ENCODE measurements around the gene MPDZ. TPM values are rescaled to one million over a fixed set of nuclear protein-coding genes. Genes with fewer than 3 reads are reported as not detected.

MPDZ gene
- total and polyA plus RNA-seq, 12 donors, result 28.0 to 100 (median 75.4) TPM

GRCh38 chr9:13122756-13123369 is 156.6 kb downstream of the MPDZ start:
- no peak for DNase-seq
- H3K27me3 ChIP-seq, result no peaks in the 10 kb centered on the region
- no peak overlapping the region for H3K4me3 ChIP-seq
- ATAC-seq, result no peak
- WGBS, 2 donors, result 90 to 92% methylated on average over 9 of the region's 9 CpGs
- H3K36me3 ChIP-seq, result peaks cover 0 to 100% (median 50%) of the 10 kb centered on the region in 9 donors
- H3K9me3 ChIP-seq, result no peaks in the 10 kb centered on the region
- TF ChIP-seq, protein P1, sequence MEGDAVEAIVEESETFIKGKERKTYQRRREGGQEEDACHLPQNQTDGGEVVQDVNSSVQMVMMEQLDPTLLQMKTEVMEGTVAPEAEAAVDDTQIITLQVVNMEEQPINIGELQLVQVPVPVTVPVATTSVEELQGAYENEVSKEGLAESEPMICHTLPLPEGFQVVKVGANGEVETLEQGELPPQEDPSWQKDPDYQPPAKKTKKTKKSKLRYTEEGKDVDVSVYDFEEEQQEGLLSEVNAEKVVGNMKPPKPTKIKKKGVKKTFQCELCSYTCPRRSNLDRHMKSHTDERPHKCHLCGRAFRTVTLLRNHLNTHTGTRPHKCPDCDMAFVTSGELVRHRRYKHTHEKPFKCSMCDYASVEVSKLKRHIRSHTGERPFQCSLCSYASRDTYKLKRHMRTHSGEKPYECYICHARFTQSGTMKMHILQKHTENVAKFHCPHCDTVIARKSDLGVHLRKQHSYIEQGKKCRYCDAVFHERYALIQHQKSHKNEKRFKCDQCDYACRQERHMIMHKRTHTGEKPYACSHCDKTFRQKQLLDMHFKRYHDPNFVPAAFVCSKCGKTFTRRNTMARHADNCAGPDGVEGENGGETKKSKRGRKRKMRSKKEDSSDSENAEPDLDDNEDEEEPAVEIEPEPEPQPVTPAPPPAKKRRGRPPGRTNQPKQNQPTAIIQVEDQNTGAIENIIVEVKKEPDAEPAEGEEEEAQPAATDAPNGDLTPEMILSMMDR (IDR thresholded peaks at IDR 0.05), result no peak
- intact Hi-C loops (cut with DNase I), result loop anchor here in 3 of 10 donors (10.0 kb wide), 3 partner anchors 52 to 72 kb away; no protein-coding TSS in a partner anchor
- H3K4me1 ChIP-seq, result no peaks in the 10 kb centered on the region
- H3K27ac ChIP-seq, result no peak overlapping the region

- Histone ChIP-seq H3K4me1 (no peaks in the 10 kb centered on the region), H3K4me3 (no peak overlapping the region), H3K36me3 (peaks cover 0 to 95% (median 29%) of the 10 kb centered on the region in 9 donors), H3K27me3 (no peaks in the 10 kb centered on the region), H3K9me3 (no peaks in the 10 kb centered on the region), H3K27ac (no peak overlapping the region)
- WGBS, 2 donors, result 96 to 97% methylated on average over 2 of the region's 2 CpGs
- no peak for DNase-seq
- no peak for ATAC-seq
- intact Hi-C loops (cut with DNase I), result loop anchor here in 1 of 10 donors (10.0 kb wide), 1 partner anchor 56 kb away; no protein-coding TSS in a partner anchor
- TF ChIP-seq, protein P1 (IDR thresholded peaks at IDR 0.05), result no peak
Observed at GRCh38 chr9:13118313-13118712, 161.2 kb downstream of the MPDZ start.

- DNase-seq, result no peak
- peaks cover 0 to 95% (median 26%) of the 10 kb centered on the region in 9 donors for H3K36me3 ChIP-seq
- H3K9me3 ChIP-seq, result no peaks in the 10 kb centered on the region
- 89 to 93% methylated on average over 2 of the region's 2 CpGs for WGBS, 2 donors
- ATAC-seq, result no peak
- H3K27me3 ChIP-seq, result no peaks in the 10 kb centered on the region
- intact Hi-C loops (cut with DNase I), result loop anchor here in 1 of 10 donors (10.0 kb wide), 1 partner anchor 59 kb away; no protein-coding TSS in a partner anchor
- TF ChIP-seq, protein P1 (IDR thresholded peaks at IDR 0.05), result no peak
- H3K27ac ChIP-seq, result no peak overlapping the region
- peaks cover 0 to 3% (median 1%) of the 10 kb centered on the region in 9 donors for H3K4me1 ChIP-seq
- H3K4me3 ChIP-seq, result no peak overlapping the region
Observed at GRCh38 chr9:13116292-13116691, 163.2 kb downstream of the MPDZ start.

GRCh38 chr9:13113751-13114150 is 165.7 kb downstream of the MPDZ start:
- no peak for ATAC-seq
- H3K9me3 ChIP-seq, result no peaks in the 10 kb centered on the region
- TF ChIP-seq, protein P1 (IDR thresholded peaks at IDR 0.05), result no peak
- H3K27me3 ChIP-seq, result no peaks in the 10 kb centered on the region
- no peak for DNase-seq
- 71 to 73% methylated on average over 1 of the region's 1 CpG for WGBS, 2 donors
- peaks cover 0 to 11% (median 5%) of the 10 kb centered on the region in 9 donors for H3K4me1 ChIP-seq
- peaks cover 0 to 95% (median 37%) of the 10 kb centered on the region in 9 donors for H3K36me3 ChIP-seq
- intact Hi-C loops (cut with DNase I), result loop anchor here in 1 of 10 donors (10.0 kb wide), 1 partner anchor 61 kb away; no protein-coding TSS in a partner anchor
- no peak overlapping the region for H3K4me3 ChIP-seq
- H3K27ac ChIP-seq, result no peak overlapping the region
